Fibroblast of skin of back (primary cell): ENCODE data around the gene TRPC5OS.

Experiments
- DNase-seq: peaks from one replicate; pipeline ENCODE4 v3.0.0-alpha.2; 2013

Gene TRPC5OS

GRCh38 chrX:111914398-111915090, 38.6 kb downstream of the TRPC5OS start:
- DNase-seq: no peak

GRCh38 chrX:111917591-111917990, 41.6 kb downstream of the TRPC5OS start:
- no peak for DNase-seq

- DNase-seq: no peak
These were observed 52.5 kb downstream of the TRPC5OS start for GRCh38 chrX:111928456-111928855.
